SU-DHL-6 (cell line): ENCODE measurements around the gene FAM174A.

Experiments
- H2AFZ ChIP-seq: fragments of 200-600 bp; sonication (generic); 2 replicates; pipeline ENCODE4 v1.6.1; 2014; ENCODE audit warnings: low read depth, mild to moderate bottlenecking, moderate library complexity, mixed read lengths, antibody characterized with exemption, low read length; ENCODE audit not compliant: severe bottlenecking
- H3F3A ChIP-seq: fragments of 200-600 bp; shearing (Covaris generic); 2 replicates; pipeline ENCODE4 v1.6.0; 2016; ENCODE audit warnings: antibody characterized with exemption, mild to moderate bottlenecking; ENCODE audit not compliant: insufficient read depth
- H3K27ac ChIP-seq: fragments of 200-600 bp; sonication (generic); 2 replicates; pipeline ENCODE4 v1.5.1; 2016; ENCODE audit warnings: low read depth, mild to moderate bottlenecking, low read length, moderate library complexity, mixed read lengths
- H3K27me3 ChIP-seq: fragments of 200-600 bp; sonication (generic), shearing (Covaris generic); 2 replicates; pipeline ENCODE4 v1.6.0; 2014; ENCODE audit warnings: mild to moderate bottlenecking, low read length
- H3K36me3 ChIP-seq: fragments of 200-600 bp; sonication (generic); 2 replicates; pipeline ENCODE4 v1.6.1; 2014; ENCODE audit warnings: mild to moderate bottlenecking, low read length, mixed read lengths
- H3K4me2 ChIP-seq: fragments of 300-600, 200-600 bp; shearing (Covaris generic), sonication (generic); 2 replicates; pipeline ENCODE4 v1.6.0; 2014; ENCODE audit warnings: low read length, low read depth, mild to moderate bottlenecking; ENCODE audit not compliant: poor library complexity, severe bottlenecking
- H3K4me3 ChIP-seq: fragments of 200-600 bp; sonication (generic); 2 replicates; pipeline ENCODE4 v1.5.1; 2014; ENCODE audit warnings: antibody characterized with exemption, low read length, mild to moderate bottlenecking, mixed read lengths; ENCODE audit not compliant: insufficient read depth, poor library complexity, severe bottlenecking
- H3K79me2 ChIP-seq: fragments of 200-600 bp; sonication (generic); 2 replicates; pipeline ENCODE4 v1.6.1; 2014; ENCODE audit warnings: mild to moderate bottlenecking, low read length, moderate library complexity; ENCODE audit not compliant: insufficient read depth
- H3K9ac ChIP-seq: fragments of 200-600 bp; sonication (generic); 2 replicates; pipeline ENCODE4 v1.7.0; 2014; ENCODE audit warnings: mild to moderate bottlenecking, low read length
- H3K9me2 ChIP-seq: fragments of 200-600 bp; sonication (generic); replicated peaks from 2 replicates; pipeline ENCODE4 v1.6.1; 2014; ENCODE audit warnings: low read length; ENCODE audit not compliant: insufficient read depth
- H3K9me3 ChIP-seq: fragments of 200-600 bp; sonication (generic); 2 replicates; pipeline ENCODE4 v1.6.1; 2014; ENCODE audit warnings: low read length, mixed read lengths; ENCODE audit not compliant: insufficient read depth
- H4K20me1 ChIP-seq: fragments of 200-600 bp; sonication (generic); 2 replicates; pipeline ENCODE4 v1.6.1; 2014; ENCODE audit warnings: low read depth, mild to moderate bottlenecking, antibody characterized with exemption, low read length, moderate library complexity, mixed read lengths
- CTCF ChIP-seq: fragments of 200-600 bp; sonication (generic); IDR thresholded peaks from one replicate; pipeline ENCODE4 v1.5.1; 2017; ENCODE audit warnings: antibody characterized with exemption, mild to moderate bottlenecking, low read length, moderate library complexity; ENCODE audit not compliant: insufficient read depth, poor library complexity, severe bottlenecking
- EZH2phosphoT487 ChIP-seq: fragments of 200-600 bp; sonication (generic), shearing (Covaris generic); conservative IDR thresholded peaks from 2 replicates; pipeline ENCODE4 v1.6.1; 2018; ENCODE audit warnings: mild to moderate bottlenecking, antibody characterized with exemption, low read length, moderate library complexity, mixed read lengths

The FAM174A gene

DNA sequence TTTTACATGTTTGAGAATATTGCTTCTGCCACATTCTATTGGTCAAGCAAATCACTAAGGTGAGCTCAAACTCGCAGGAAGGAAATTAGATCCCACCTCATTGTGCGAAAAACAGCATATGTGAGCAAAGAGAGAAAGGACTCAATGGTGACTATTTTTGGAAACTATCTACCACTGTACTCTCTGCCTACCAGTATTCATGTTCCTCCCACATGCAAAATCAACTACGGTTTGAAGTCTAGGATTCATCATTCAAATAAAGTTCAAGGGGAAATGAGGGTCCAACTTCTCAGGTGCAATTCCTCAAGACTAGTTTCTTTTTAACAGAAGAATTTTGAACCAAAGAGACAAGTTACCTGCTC is 60.6 kb downstream of the FAM174A start:
- no peaks in the 10 kb centered on the region for H3K9me3 ChIP-seq
- H3K4me2 ChIP-seq = no peak overlapping the region
- no peaks in the 10 kb centered on the region for H3F3A ChIP-seq
- H4K20me1 ChIP-seq = no peaks in the 10 kb centered on the region
- no peak for TF ChIP-seq EZH2phosphoT487
- TF ChIP-seq CTCF = no peak
- no peak overlapping the region for H2AFZ ChIP-seq
- H3K27me3 ChIP-seq = no peaks in the 10 kb centered on the region
- H3K9ac ChIP-seq = no peak overlapping the region
- H3K27ac ChIP-seq = no peak overlapping the region
- no peaks in the 10 kb centered on the region for H3K79me2 ChIP-seq
- H3K9me2 ChIP-seq = no peaks in the 10 kb centered on the region
- H3K4me3 ChIP-seq = no peak overlapping the region
- H3K36me3 ChIP-seq = no peaks in the 10 kb centered on the region

GRCh38 chr5:100598446-100598845 is 63.3 kb downstream of the FAM174A start:
- H3K27me3 ChIP-seq = no peaks in the 10 kb centered on the region
- no peaks in the 10 kb centered on the region for H3F3A ChIP-seq
- H3K36me3 ChIP-seq = no peaks in the 10 kb centered on the region
- H2AFZ ChIP-seq = no peak overlapping the region
- H3K9ac ChIP-seq = no peak overlapping the region
- TF ChIP-seq EZH2phosphoT487 (no peak), CTCF (no peak)
- H3K9me2 ChIP-seq = no peaks in the 10 kb centered on the region
- no peaks in the 10 kb centered on the region for H4K20me1 ChIP-seq
- no peak overlapping the region for H3K27ac ChIP-seq
- no peak overlapping the region for H3K4me3 ChIP-seq
- H3K4me2 ChIP-seq = no peak overlapping the region
- no peaks in the 10 kb centered on the region for H3K79me2 ChIP-seq
- H3K9me3 ChIP-seq = no peaks in the 10 kb centered on the region

DNA sequence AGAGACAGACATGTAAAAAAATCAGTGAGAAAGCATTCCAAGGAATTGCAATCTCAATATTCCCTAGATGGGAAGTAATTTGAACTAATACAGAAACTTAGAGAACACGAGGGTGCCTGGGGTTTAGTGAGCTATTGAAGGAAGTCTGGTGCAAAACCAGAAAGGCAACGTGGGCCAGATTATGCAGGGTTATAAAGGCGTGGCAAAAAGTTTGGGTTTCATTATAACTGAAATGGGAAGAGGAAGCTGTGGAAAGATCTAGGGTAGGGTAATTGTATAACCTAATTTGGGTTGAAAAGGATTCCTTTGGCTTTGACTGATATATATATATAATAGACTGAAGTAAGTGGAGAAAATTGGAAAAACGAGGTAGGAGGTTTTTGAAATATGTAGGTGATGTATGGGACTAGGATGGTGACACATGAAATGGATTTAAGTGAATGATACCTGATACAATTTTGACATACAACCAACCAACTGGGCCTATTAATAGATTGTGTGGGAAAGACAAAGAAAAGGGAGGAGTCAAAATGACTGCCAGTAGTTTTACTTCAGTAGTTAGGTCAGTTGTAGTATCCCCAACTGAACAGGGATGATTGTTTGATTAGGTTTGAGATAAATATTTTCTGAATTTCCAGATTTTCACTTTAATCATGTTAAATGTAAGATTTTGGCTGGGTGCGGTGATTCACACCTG is 65.3 kb downstream of the FAM174A start:
- H3F3A ChIP-seq = no peaks in the 10 kb centered on the region
- no peaks in the 10 kb centered on the region for H4K20me1 ChIP-seq
- H3K4me2 ChIP-seq = no peak overlapping the region
- no peaks in the 10 kb centered on the region for H3K9me3 ChIP-seq
- no peaks in the 10 kb centered on the region for H3K27me3 ChIP-seq
- H3K4me3 ChIP-seq = no peak overlapping the region
- H3K27ac ChIP-seq = no peak overlapping the region
- TF ChIP-seq EZH2phosphoT487 (no peak), CTCF (no peak)
- no peak overlapping the region for H2AFZ ChIP-seq
- no peaks in the 10 kb centered on the region for H3K36me3 ChIP-seq
- H3K79me2 ChIP-seq = no peaks in the 10 kb centered on the region
- no peak overlapping the region for H3K9ac ChIP-seq
- no peaks in the 10 kb centered on the region for H3K9me2 ChIP-seq
